GM21447 (cell line): ENCODE results near the gene CST3.

Experiments used
- ATAC-seq: cut with Tn5 transposase; IDR thresholded peaks from one replicate; pipeline ENCODE4 v1.9.1; 2021; ENCODE audit not compliant: unreplicated experiment

The CST3 gene

GRCh38 chr20:23605867-23606651, 31.7 kb downstream of the CST3 start, which contains the start of gene CST9:
Gene CST9 (minus strand): TSS chr20:23605917. CDS start chr20:23605864, 53 bp downstream.
- ATAC-seq: no peak

GRCh38 chr20:23604306-23604705, 33.4 kb downstream of the CST3 start:
- no peak for ATAC-seq

GRCh38 chr20:23603321-23603720, 34.4 kb downstream of the CST3 start:
- no peak for ATAC-seq

DNA sequence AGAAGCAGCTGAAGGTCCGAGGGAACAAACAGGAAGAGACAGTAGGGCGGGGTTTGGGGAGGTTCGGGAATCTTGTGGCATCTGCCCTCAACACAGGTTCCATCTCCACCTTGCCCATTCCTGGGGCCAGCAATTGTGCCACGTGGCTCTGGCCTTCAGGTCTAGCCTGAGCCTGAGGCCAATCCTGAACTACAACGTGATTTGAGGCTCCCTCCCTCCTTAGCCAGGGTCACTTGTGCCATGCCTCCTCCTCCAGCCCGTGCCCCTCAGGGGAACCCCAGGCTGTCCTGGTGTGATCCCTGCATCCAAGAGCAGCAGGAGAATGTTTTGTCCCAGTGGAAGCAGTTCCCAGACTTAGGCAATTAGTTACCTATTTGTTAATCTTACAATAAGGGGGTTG, 35.1 kb downstream of the CST3 start:
- ATAC-seq: no peak

DNA sequence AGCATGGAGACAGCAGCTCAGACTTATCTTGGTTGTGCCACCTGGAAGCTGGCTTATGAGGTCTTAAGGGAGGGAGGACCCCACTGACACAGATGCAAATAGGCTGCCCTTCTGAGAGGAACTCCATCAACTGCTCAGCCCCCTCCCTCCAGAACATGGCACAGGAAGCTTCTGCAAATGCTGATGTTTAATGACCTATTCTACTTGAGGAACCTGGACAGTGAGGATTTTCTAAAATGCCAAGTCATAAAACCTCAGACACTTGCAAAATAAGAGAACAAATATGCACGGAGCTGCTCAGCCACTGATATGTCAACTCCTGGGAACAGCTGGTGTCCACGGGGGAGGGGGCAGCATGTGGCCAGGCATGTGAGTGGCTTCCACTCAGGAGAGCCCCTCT, 35.5 kb downstream of the CST3 start:
- no peak for ATAC-seq

DNA sequence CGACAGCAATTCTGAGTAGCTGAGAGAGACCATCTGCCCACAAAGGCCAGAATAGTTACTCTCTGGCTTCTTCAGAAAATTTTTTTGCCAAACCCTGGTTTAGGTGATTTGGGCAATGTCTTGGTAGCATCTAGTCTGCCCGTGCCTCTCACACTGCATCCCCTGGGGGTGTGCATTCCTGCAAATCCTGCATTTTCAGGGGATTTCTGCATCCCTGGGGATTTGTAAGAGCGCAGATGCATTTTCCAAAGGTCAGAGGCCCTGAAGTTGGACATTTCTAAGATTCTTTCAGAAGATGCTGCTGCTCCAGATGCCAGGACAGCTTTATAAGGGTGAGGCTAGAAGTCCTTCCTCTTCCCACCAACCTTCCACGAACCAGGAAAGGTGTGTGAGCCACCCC, 36.0 kb downstream of the CST3 start:
- ATAC-seq: no peak

DNA sequence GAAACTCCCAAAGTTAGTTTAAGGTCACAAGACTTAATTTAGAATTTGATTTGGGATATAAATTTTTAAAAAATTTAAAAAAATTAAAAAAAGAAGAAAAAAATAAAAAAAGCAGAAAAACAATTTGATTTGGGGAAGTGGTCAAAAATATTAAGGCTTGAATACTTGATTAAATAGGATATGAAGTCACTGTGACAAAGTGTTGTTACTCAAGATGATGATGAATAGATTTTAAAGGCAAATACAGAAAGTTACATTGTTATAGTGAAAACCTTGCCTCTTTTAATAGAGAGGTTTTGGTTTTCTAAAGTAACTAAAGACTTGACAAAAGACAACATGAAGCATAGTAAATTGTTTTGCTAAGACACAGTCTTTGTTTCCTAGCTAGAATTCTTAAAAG, 39.3 kb downstream of the CST3 start:
- no peak for ATAC-seq

DNA sequence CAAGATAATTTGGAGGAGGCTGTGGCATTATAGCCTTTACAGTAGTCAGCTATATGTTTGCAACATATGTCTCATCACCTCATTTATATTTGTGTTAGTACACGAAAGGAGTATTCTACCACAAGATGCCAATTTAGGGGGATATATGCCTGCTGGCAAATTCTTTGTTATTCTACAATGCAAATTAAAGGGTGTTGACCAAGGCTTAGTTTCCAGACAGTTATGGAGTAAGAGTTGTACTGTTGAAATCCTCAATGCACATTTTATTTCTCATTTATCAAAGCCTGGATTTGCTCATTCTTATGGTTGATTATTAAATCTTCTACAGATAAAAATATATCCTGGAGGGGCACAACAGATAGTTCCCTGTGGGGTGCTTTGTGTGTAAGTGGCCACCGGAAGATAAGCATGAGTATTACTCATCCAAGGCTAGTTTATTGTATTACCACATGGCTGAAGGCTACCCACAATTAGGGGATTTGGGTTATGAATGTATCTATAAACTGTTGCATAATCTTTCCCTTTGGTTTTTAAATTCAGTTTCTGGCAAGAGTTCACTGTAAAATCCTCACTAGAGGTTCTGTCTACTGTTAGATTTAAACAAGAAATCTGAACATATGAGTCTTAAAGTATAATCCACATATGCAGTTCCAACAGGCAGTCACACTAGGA, 41.0 kb downstream of the CST3 start:
- no peak for ATAC-seq

- ATAC-seq: no peak
Observed at GRCh38 chr20:23595941-23596340, 41.8 kb downstream of the CST3 start.

GRCh38 chr20:23588434-23589403, 49.0 kb downstream of the CST3 start:
- ATAC-seq: no peak

DNA sequence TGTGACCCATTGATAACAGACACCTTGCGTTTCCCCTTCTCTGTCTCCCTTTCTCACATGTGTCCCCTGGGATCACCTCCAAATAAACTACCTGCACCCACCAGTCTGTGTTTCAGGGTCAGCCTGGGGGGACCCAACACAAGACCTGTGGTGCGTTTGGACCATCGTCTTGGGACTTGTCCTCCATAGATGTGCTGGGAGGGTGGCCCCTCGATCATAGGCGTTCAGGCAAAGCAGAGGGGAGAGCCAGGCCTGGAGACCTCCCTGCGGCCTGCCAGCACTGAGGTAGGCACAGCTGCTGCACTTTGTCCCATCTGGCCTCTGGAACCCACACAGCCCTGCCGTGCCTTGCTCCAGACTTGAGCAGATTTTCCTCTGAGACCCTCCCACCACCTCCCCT, 50.1 kb downstream of the CST3 start:
- no peak for ATAC-seq

GRCh38 chr20:23586735-23587525, 50.8 kb downstream of the CST3 start:
- ATAC-seq: no peak

- ATAC-seq: no peak
Observed at GRCh38 chr20:23585808-23586734, 51.7 kb downstream of the CST3 start.

DNA sequence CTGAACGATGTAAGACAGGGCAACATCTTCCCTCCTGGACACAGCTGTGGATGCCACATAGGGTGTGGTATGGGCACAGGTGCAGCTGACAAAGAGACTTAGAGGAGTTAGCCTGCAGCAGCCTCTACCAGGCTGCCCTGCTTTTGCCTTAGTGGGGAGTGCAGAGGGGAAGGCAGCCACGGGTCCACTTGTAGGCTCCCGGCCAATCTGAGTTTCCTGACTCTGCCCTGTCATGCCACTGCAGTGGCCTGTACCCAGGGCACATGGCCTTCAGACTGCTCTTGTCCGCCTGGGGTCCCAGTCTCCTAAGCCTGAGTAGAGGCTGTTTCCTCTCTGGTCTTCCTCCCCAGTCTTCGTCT, 52.3 kb downstream of the CST3 start:
- no peak for ATAC-seq

DNA sequence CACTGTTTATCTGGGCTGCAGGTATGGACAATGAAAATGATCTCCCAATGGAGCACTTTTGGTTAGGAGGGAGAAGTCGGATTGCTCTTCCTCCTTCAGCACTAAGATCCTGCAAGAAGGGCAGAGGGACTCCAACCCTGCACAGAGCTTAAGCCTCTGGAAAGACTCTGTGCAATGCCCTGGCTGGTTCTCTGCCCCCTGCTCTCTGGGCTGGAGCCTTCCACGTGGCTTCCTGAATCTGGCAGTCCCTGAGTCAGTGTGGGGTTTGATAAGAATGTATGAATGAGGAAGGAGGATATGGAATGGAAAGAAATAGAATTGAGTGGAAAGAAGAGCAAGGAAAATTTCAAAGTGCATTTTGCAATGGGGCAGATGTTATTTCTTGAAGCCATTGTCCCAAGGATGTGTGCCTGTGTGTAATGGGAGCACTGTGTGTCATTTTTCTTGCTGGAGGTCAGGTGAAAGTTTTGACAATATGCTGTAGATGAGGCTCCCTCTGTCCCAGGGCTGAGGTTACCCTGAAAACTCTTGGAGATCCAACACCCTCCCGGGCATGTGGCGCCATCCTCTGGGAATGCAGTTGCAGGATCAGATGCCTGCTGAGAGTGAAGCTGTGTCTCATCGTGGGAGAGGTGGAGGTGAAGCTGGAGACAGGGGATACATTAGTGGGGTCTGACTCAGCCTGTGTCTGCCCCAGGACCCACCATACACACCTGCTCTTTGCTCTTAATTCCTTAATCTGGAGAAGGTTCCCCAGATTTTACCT, 53.1 kb downstream of the CST3 start:
- no peak for ATAC-seq
